Suppressor macrophage (primary cell): ENCODE data around the gene TNRC6C.
"Not testable (repeated sequence)": the region's sequence is repeated elsewhere in the genome, so short reads cannot be mapped to it uniquely, and the experiment has no call there.

ENCODE experiments used
- DNase-seq, 4 experiments: peaks; one replicate each; pipeline ENCODE4 v3.0.0-alpha.2; 2020 to 2022

TNRC6C gene

GRCh38 chr17:77966476-77966875 lies 8.0 kb downstream of the TNRC6C start:
- no peak for DNase-seq

DNA sequence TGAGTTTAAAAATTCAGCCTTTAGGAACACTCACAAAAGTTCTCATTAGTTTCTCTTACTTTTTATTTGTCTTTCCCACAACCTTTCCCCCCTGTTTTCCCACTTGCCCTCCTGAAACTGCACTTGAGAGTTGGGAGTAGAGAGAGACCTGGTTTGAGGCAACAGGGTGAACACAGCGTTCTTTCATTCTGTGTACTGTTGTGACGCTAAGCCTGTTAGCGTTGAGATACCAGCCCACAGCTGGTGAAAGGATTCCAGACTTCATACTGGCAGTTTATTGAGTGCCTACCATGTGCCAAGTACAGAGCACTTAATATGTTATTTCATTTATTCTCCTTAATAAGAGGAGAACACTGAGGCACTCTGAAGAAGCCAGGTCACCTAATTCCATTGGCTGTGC lies 10.3 kb downstream of the TNRC6C start:
- no peak for DNase-seq

- not testable (repeated sequence) for DNase-seq
These were observed 13.8 kb downstream of the TNRC6C start for GRCh38 chr17:77972271-77972670.

DNA sequence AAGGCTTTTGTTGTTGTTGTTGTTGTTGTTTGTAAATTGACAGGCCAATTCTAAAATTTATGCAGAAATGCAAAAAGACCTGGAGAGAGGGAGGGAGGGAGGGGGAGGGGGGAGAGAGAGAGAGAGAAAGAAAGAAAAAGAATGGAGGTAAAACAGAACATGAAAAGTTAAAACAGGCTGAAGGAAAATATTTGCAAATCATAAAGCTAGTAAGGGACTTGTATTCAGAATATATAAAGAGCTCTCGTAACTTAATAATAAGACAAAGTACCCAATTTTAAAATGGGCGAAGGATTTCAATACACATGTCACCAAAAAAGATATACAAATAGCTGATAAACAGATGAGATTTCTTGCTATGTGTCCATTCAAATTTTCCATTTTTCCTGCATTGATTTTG lies 15.4 kb downstream of the TNRC6C start:
- no peak for DNase-seq

GRCh38 chr17:77974396-77974795 lies 15.9 kb downstream of the TNRC6C start:
- no peak for DNase-seq

DNA sequence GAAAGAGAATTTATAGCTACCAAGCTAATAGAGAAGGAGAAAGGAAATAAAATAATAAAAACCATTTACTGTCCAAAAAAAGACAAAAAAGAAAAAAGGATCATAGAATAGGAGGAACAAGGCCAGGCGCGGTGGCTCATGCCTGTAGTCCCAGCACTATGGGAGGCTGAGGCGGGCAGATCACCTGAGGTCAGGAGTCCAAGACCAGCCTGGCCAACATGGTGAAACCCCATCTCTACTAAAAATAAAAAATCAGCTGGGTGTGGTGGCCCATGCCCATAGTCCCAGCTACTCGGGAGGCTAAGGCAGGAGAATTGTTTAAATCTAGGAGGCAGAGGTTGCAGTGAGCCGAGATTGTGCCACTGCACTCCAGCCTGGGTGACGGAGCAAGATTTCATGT lies 23.9 kb downstream of the TNRC6C start:
- not testable (repeated sequence) for DNase-seq

DNA sequence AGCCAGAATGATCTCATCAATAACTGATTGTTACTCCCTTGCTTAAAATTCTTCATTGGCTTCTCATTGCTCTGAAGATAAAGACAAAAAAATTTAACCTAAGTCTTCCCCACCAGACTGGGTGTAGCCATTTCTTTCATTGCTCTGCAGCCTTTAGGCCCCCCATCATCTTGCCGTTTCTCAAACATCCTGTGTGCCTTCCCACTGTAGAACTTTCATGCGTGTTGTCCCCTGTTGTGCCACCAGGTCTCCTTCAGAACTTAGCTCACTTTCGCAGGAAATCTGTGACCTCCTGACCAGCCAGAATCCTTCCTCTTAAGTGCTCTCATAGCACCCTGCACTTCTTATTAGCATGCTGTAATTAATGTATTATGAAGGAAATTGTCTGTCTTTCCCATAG lies 31.8 kb downstream of the TNRC6C start:
- DNase-seq: peak in 1 of 4 experiments; percentile 6

DNA sequence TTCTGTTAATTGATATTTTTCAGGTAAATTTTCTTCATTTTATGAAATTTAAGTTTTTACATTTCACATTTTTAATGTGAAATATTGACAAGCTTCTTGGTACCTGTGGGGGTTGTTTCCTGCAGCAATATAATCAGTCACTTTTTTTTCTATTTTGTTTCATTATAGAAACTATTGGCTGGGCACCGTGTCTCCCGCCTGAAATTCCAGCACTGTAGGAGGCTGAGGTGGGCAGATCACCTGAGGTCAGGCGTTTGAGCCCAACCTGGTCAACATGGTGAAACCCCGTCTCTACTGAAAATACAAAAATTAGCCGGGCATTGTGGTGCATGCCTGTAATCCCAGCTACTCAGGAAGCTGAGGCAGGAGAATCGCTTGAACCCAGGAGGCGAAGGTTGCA lies 35.2 kb downstream of the TNRC6C start:
- not testable (repeated sequence) for DNase-seq

GRCh38 chr17:77995146-77995852 lies 36.8 kb downstream of the TNRC6C start:
- DNase-seq: no peak

DNA sequence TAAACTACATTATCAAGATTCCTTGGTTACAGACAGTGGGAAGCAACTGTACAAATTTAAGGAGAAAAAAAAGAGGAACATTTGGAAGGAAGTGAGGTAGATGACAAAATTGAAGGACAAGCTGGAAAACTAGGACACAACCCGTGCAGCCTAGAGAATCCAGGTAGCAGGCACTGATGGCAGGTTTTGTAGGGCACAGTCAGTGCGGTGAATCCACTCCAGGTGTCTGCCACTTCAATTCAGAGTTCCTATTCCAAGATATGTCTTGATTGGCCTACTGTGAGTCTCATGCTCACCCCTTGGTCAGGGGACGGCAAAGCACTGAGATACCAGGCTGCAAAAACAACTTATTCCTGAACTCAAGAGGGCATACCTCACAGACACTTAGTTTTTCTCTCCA lies 37.8 kb downstream of the TNRC6C start:
- no peak for DNase-seq

DNA sequence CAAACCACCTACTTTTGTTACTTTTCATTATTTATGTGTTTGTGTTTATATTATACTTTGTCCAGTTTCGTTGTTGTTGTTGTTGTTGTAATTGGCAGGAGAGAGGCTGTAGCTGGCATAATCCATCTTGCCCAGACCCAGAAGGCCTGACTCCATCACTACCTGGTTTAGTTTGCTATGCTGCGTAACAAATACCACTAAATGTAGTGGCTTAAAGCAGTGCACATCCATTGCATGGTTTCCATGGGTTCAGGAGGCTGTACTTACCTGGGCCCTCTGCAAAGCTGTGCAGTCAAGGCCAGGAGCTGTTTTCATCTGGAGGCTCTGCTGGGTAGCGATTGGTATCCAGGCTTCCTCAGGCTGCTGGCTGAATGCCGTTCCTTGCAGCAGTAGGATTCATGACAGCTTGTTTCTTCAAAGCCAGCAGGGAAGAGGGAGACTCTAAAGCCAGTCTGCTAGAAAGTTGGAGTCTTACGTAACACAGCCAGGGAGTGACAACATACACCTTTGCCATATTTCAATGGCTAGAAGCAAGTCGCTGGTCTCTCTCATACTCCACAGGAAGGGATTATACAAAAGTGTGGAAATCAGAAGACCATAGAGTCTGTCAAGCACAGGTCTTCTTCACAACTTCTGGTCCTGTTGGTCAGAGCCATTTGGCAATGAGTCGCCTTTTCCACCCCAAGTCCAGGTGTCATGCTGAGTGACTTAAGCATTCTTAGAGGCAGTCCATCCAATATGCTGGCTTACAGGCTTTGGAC lies 41.1 kb downstream of the TNRC6C start:
- DNase-seq: peak; percentile 2 to 27 (median 18)

- DNase-seq: no peak
These were observed 41.8 kb downstream of the TNRC6C start for GRCh38 chr17:78000341-78000740.

GRCh38 chr17:78001182-78001581 lies 42.7 kb downstream of the TNRC6C start:
- DNase-seq: no peak

DNA sequence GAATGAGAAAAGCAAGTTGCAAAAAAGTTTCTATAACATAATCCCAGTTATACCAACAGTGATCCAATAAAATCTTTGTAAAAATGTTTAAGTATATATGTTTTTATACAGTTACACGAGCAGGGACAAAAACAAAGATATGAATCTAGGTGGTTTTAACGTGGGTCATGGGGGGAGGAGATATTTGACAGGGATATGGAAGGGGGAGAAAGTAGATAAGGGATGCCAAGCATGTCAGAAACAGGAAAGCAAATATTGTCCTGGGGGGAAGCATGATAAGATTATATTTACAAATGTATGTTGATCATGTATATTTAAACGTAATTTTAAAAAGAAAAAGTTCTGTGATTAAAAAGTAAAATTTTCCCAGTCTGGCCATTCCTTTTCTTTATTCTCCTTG lies 43.1 kb downstream of the TNRC6C start:
- no peak for DNase-seq

- no peak for DNase-seq
These were observed 43.7 kb downstream of the TNRC6C start for GRCh38 chr17:78002166-78002565.

DNA sequence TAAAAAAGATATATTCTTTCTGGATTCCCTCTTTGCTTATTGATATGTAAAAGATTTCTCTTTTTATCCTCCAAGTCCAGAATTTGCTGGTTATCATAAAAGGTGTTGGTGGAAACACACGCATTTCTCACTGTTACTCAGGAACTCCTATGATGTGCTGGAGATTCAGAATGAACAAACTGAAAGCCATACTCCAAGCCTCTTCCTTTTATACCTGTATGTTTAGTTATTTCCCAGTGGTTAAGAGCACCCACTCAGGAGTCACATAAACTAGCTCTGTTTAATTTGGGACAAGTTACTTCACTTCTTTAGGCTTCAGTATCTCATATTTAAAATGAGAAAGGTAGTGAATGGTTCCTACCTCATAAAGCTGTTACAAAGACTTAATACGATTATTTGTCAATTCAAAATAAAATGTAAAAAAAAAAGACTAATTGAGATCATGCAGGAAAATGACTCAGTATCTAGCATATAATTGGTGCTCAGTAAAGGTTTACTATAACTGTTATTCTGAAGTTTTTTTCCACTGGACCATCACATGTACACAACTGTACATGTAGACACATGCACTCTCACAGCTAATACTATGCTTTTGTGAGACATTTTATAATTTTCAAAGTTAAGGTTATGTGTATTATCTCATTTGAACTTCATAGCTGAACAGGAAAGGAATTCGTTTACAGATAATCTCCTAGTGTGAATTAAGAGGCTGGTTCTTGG lies 47.1 kb downstream of the TNRC6C start:
- no peak for DNase-seq

DNA sequence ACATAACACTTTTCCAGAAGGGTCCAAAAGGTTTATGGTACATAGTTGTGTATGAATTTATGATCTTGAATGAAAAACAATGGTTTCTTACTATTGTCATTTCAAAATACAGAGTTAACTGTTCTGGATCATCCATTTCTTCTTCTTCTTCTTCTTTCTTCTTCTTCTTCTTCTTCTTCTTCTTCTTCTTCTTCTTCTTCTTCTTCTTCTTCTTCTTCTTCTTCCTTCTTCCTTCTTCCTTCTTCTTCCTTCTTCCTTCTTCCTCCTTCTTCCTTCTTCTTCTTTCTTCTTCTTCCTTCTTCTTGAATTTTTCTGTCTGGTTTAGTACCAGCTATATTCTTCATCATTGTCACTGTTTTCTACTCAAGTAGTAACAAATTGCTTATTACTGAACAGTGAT lies 47.8 kb downstream of the TNRC6C start:
- no peak for DNase-seq

GRCh38 chr17:78007647-78008046 lies 49.1 kb downstream of the TNRC6C start:
- DNase-seq: no peak

- DNase-seq: peak in 3 of 4 experiments; percentile 5 to 41 (median 37)
These were observed 52.3 kb downstream of the TNRC6C start for GRCh38 chr17:78010759-78011158.

DNA sequence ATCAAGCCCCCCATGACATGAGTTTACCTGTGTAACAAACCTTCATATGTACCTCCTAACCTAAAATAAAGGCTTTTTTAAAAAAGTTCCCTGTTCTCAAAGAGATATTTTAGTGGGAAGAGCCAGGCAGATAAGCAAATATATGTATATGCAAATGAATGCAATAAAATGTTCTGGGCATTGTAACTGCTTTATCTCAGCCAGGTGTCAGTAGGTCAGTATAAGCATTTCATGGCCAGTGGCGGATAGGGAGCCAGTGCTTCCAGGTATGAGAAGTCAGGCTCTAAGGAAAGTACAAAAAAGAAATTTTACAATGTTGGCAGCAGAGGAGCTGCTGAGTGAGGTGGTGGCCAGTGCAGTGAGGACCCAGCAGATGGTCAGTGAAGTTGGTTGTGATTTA lies 53.9 kb downstream of the TNRC6C start:
- DNase-seq: no peak

DNA sequence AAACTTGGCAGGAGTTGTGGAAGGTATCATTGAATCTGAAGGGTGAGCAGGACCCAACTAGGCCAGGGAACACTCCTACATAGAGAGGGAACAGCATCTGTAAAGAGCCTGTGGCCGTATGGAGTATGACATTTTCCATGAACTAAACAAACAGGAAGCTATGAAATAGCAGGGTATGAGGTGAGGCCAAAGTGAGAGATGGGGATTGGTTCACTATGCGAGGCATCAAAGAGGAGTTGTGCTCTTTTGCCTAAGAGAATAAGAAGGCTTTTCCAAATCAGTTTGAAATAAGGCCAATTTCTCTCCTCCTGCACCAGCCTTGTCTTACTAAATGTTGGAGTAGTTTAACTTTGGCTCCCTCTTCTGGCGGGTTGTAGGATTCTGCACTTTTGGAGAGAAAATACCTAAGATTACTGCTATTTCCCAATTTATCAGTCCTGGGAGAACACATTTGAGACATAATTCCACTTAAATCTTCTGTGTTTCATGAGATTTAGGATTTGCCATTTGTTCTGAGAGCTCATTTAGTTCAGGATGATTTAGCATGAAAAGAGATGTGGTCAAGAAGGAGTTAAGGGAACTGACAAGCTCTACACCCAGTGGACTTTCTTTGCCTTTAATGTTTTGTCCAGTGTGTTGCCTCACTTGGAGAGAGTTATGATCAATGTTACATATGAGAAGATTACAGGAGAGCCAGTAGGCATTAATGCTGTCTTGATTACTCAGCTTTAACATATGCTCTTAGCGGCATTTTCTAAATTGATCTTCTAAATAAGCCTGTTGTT lies 55.4 kb downstream of the TNRC6C start:
- peak; percentile 70 to 81 (median 73) for DNase-seq

GRCh38 chr17:78014646-78015045 lies 56.1 kb downstream of the TNRC6C start:
- DNase-seq: no peak

DNA sequence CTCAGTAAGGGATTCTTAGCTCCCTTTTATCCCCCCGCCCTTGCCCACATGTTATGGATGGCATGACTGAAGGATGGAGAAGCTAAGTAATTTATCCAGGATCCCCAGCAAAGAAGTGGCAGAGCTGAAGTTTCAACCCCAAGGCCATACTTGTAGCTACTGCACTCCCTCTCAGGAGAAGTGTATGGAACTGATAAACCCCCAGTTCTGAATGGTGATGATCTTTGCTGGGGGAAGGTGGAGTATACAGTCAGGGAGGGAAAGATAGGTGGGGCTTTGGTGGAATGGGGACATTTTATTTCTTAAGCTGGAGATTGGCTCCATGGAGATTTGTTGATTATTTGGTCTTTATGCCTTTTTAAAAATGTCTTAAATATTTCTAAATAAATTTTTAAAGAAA lies 58.3 kb downstream of the TNRC6C start:
- DNase-seq: no peak
